Muscle of leg (tissue), 11 donors: ENCODE data around the gene ZNF628. TPM values are rescaled to one million over a fixed set of nuclear protein-coding genes. Genes with fewer than 3 reads are reported as not detected.

Experiments used
- DNase-seq: peaks from one replicate; pipeline ENCODE4 v3.0.0; 2013
- H3K27ac ChIP-seq: one replicate; pipeline ENCODE4 v1.5.1; 2013; ENCODE audit warnings: mild to moderate bottlenecking, low read length, control low read depth
- H3K27me3 ChIP-seq: one replicate; pipeline ENCODE4 v1.6.1; 2013; ENCODE audit warnings: low read length; ENCODE audit not compliant: control insufficient read depth, insufficient read depth
- H3K36me3 ChIP-seq: one replicate; pipeline ENCODE4 v1.6.1; 2013; ENCODE audit warnings: low read length; ENCODE audit not compliant: control insufficient read depth, insufficient read depth
- H3K4me1 ChIP-seq: one replicate; pipeline ENCODE4 v1.6.1; 2013; ENCODE audit warnings: low read length; ENCODE audit not compliant: control insufficient read depth, insufficient read depth
- H3K4me3 ChIP-seq: one replicate; pipeline ENCODE4 v1.5.1; 2013; ENCODE audit warnings: low read length, control low read depth
- H3K9me3 ChIP-seq: replicated peaks from 2 replicates; pipeline ENCODE4 v1.6.1; 2013; ENCODE audit warnings: low read depth, low read length; ENCODE audit not compliant: control insufficient read depth
- WGBS: methylation state at CpG from one replicate; pipeline ENCODE4 v1.1.5; 2013; ENCODE audit warnings: missing lambda C conversion rate; ENCODE audit not compliant: insufficient coverage; 5-methylcytosine and 5-hydroxymethylcytosine counted together
- polyA plus RNA-seq, 8 donors: library from polyadenylated mRNA; unstranded; fragments of 120-200 nt; gene quantifications; one replicate each; pipeline versions ENCODE4 v1.2.1 to v1.2.3, GENCODE V29; 2013; ENCODE audit warnings: inconsistent platforms in 1 of 8, low replicate concordance in 1 of 8; ENCODE audit not compliant: insufficient read length in 8 of 8, insufficient read depth in 1 of 8
- total RNA-seq: library from RNA; stranded (reverse); fragments of 120-200 nt; gene quantifications from one replicate; pipeline ENCODE4 v1.2.4, GENCODE V29; 2013

ZNF628 gene
- total and polyA plus RNA-seq, 9 donors = 1.6 to 5.1 (median 3.6) TPM

DNA sequence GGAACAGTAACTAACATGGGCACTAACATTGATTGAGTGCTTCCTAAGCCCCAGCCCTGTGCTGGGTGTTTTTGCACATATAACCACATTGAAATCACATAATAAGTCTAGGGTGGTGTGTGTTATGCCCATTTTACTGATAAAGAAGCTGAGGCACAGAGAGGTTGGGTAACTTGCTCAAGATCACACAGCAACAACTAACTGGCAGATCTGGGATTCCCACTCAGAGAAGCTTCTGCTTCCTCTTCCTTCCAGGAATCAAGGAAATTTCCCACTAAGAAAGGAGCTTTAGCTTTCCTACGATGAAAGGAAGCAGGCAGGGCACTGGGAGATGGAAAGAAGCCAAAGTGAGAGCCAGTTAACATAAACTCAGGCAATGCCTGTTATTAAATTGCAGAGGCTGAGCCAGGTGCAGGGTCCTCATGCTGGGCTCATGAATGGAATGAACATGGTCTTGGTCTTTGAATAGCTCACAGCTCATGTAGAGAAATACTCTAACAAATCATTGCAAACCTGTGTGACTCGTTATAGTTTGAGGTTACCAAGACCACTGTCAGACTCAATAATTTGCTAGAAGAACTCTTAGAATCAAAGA is 21.9 kb downstream of the ZNF628 start:
- H3K27ac ChIP-seq = no peak overlapping the region
- no peaks in the 10 kb centered on the region for H3K9me3 ChIP-seq
- no peak for DNase-seq
- H3K36me3 ChIP-seq = peaks cover 48% of the 10 kb centered on the region
- WGBS = no CpG with 5 or more reads among the region's 2 CpGs
- H3K27me3 ChIP-seq = peaks cover 8% of the 10 kb centered on the region
- no peak overlapping the region for H3K4me3 ChIP-seq
- H3K4me1 ChIP-seq = peaks cover 28% of the 10 kb centered on the region

DNA sequence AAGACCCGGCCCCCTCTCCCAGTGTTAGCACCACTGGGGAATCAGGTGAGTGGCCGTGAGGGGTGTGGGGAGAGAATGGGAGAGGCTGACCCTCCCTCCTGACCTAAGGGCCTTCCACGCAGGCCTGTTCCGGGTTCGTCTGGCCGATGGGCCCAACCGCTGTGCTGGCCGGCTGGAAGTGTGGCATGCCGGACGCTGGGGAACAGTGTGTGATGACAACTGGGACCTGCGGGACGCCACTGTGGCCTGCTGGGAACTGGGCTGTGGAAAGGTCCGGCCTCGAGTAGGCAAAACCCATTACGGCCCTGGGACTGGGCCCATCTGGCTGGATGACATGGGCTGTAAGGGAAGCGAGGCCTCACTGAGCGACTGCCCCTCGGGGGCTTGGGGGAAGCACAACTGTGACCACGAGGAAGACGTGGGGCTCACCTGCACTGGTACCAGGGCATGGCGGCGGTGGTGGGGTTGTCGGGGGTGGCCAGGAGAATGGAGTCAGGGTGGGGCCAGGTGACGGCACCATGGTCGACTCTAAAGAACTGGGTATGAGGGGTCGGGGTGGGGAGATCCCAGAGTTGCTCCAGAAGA is 24.0 kb downstream of the ZNF628 start:
- no peak overlapping the region for H3K4me3 ChIP-seq
- DNase-seq = no peak
- peaks cover 3% of the 10 kb centered on the region for H3K27me3 ChIP-seq
- peaks cover 47% of the 10 kb centered on the region for H3K36me3 ChIP-seq
- no peak overlapping the region for H3K27ac ChIP-seq
- peaks cover 20% of the 10 kb centered on the region for H3K4me1 ChIP-seq
- WGBS = 90% methylated on average over 21 of the region's 26 CpGs
- no peaks in the 10 kb centered on the region for H3K9me3 ChIP-seq

DNA sequence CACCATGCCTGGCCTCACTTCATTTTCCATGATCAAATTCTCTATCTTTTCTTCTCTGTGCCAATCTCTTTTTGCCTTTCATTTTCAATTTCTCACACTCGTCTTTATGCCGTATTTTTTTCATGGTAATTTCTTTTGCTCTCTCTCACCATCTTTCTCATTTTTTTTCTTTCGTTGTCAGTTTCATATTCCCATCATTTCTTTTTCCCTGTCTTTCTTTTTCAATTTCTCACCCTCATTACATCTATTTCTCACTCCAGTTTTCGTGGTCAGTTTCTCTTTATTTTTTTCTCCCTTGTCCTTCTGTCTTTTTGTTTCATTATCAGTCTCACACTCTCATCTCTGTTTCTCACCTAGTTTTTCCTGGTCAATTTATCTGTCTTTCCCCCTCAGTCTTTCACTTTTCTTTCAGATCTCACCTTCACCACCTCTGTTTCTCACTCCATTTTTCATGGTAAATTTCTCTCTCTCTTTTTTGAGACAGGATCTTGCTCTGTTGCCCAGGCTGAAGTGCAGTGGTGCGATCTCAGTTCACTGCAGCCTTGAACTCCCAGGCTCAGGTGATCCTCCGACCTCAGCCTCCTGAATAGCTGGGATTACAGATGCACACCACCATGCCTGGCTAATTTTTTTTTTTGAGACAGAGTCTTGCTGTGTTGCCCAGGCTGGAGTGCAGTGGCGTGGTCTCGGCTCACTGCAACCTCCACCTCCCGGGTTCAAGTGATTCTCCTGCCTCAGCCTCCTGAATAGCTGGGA is 26.0 kb downstream of the ZNF628 start:
- H3K27me3 ChIP-seq = peaks cover 3% of the 10 kb centered on the region
- no peaks in the 10 kb centered on the region for H3K9me3 ChIP-seq
- no peak overlapping the region for H3K4me3 ChIP-seq
- H3K27ac ChIP-seq = no peak overlapping the region
- DNase-seq = no peak
- peaks cover 16% of the 10 kb centered on the region for H3K4me1 ChIP-seq
- WGBS = 97% methylated on average over 9 of the region's 9 CpGs
- H3K36me3 ChIP-seq = peaks cover 39% of the 10 kb centered on the region

DNA sequence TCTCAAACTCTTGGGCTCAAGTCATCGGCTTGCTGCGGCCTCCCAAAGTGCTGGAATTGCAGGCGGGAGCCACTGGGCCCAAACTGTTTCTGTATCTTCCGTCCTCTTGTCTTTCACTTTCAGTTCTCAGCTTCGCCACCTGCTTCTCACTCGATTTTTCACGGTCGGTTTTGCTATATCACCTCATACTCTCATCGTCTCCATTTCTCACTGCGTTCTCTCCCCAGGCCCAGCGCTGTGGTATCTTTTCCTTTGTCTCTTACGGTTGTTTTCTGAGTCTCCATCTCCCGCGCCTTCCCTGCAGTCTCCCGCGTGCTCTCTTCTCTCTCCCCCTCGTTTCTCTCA is 26.7 kb downstream of the ZNF628 start:
- Histone ChIP-seq H3K4me3 (no peak overlapping the region), H3K27ac (no peak overlapping the region), H3K4me1 (peaks cover 16% of the 10 kb centered on the region), H3K36me3 (peaks cover 37% of the 10 kb centered on the region), H3K27me3 (peaks cover 3% of the 10 kb centered on the region), H3K9me3 (no peaks in the 10 kb centered on the region)
- no peak for DNase-seq
- WGBS = 88% methylated on average over 17 of the region's 17 CpGs

DNA sequence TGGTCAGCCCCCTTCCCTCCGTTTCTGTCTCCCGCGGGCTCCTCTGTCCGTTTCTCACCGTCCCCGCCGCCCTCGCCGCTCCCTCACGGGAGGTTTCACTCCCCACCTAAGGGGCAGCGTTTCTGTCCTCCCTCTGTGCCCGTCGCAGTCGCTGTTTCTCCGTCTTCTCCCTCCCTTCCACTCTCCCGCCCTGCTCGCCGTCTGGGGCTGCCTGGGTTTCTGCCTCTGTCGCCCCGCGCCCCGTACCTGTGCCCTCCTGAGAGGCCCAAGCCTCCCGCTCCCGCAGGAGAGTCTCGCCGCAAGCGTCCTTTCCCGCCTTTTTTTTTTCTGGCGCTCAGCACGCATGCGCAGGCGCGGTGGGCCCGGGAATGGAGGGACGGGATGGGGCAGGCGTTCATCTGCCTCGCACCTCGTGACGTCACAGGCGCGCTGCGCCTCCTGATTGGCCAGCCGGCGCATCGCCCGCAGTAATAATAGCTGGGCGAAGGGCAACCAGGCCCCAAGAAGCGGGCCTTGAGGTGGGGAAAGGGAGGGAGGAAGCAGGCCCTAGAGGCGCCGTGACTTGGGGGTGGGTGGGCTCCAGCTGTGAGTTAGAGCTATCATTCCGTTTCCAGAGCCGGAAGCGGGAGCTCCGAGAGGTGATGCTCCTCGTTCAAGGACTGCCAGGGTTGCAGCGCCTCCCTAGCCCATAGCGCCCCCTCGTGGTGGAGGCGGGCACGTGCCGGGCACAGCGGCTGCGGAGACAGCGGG is 27.3 kb downstream of the ZNF628 start:
- Histone ChIP-seq H3K27ac (peak overlapping the region; percentile 78), H3K36me3 (peaks cover 31% of the 10 kb centered on the region), H3K9me3 (no peaks in the 10 kb centered on the region), H3K27me3 (peaks cover 3% of the 10 kb centered on the region), H3K4me1 (peaks cover 13% of the 10 kb centered on the region), H3K4me3 (peak overlapping the region; percentile 48)
- WGBS = 12% methylated on average over 61 of the region's 64 CpGs
- peak; percentile 96 for DNase-seq

DNA sequence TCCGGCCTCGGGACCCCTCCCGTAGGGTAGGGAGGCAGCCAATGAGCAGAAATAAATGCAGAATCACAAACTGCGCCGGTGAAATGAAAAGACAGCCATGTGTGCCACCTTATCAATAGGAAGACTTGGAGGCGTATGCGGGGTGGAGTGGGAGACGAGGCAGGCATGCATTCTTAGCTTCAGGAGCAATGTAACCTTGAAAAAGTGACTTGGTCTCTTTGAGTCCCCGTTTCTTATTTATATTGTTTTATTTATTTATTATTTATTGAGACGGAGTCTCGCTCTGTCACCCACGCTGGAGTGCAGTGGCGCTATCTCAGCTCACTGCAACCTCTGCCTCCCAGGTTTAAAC is 27.8 kb downstream of the ZNF628 start:
- Histone ChIP-seq H3K4me1 (peaks cover 9% of the 10 kb centered on the region), H3K9me3 (no peaks in the 10 kb centered on the region), H3K27me3 (peaks cover 3% of the 10 kb centered on the region), H3K27ac (no peak overlapping the region), H3K4me3 (no peak overlapping the region), H3K36me3 (peaks cover 27% of the 10 kb centered on the region)
- DNase-seq = no peak
- WGBS = 30% methylated on average over 8 of the region's 13 CpGs

DNA sequence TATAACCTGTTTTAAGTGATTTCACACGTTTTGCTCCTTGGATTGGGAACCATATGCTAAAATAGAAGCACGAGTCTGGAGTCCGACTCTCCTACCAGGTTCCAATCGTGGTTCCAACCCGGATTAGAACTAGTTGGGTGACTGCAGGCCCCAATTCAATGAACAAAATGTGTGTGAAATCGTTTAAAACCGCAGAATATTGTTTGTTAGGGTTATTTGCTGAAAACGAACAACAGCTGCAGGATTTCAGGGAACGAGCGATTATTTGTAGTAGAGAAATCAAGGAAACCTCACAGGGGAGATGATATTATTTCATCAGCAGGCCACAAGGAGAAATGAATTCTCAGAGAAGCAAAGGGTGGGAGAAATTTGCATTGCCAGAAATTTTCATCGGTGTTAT is 28.6 kb downstream of the ZNF628 start:
- no peak for DNase-seq
- Histone ChIP-seq H3K27ac (no peak overlapping the region), H3K4me3 (no peak overlapping the region), H3K36me3 (peaks cover 21% of the 10 kb centered on the region), H3K9me3 (no peaks in the 10 kb centered on the region), H3K4me1 (peaks cover 9% of the 10 kb centered on the region), H3K27me3 (peaks cover 3% of the 10 kb centered on the region)
- 82% methylated on average over 10 of the region's 11 CpGs for WGBS

DNA sequence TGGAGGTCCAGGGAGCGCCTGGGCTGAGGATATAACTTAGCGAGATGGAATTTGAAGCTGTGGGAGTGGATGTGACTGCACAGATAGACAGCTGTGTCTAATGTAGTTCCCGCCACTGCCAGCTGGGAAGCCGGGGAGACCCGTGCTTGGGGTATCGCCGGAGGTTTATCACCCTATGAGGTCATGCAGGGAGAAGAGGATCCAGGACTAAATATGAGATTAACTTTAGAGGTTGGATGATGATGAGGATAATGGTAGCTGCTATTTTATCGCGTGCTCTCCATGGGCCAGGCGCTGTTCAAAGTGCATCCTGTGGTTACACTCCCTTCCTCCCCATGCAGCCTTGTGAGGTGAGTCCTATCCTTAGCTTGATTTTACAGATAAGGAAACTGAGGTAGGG is 31.7 kb downstream of the ZNF628 start:
- 34% methylated on average over 7 of the region's 10 CpGs for WGBS
- Histone ChIP-seq H3K27ac (no peak overlapping the region), H3K4me3 (no peak overlapping the region), H3K4me1 (peaks cover 8% of the 10 kb centered on the region), H3K36me3 (peaks cover 5% of the 10 kb centered on the region), H3K9me3 (no peaks in the 10 kb centered on the region), H3K27me3 (peaks cover 2% of the 10 kb centered on the region)
- DNase-seq = no peak

DNA sequence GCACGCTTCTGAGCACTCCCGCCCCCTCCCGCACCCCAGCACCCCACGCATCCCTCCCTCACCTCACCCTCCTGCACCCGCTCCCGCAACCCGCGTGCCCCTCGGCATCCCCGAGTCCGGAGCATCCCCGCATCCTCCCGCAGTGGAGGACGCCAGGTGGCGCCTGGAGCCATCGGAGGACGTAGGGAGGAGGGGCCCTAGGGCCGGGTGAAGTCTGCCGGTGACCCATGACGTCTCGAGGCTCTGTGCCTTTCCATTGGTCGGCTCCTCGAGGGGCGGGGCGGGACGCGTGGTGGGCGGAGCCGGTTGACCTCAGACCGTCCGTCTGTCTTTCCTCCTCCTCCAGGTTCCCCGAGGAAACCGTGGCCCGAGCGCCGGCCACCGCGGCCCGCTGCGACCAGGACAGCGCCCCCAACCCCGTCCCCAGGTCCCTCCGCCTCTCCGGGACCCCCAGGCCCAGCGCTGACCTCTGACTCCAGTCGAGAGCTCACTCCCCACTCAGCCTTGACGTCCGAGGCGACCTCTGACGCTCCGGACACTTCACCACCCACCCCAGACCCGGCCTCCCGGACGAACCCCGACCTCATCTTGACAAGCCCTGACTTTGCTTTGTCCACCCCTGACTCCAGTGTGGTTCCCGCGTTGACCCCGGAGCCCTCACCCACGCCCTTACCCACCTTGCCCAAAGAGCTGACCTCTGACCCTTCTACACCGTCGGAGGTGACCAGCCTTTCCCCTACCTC is 40.6 kb downstream of the ZNF628 start:
- Histone ChIP-seq H3K4me3 (peak overlapping the region; percentile 45), H3K27me3 (peaks cover 2% of the 10 kb centered on the region), H3K4me1 (peaks cover 22% of the 10 kb centered on the region), H3K36me3 (peaks cover 9% of the 10 kb centered on the region), H3K27ac (peak overlapping the region; percentile 65), H3K9me3 (no peaks in the 10 kb centered on the region)
- DNase-seq = peak; percentile 94
- WGBS = 11% methylated on average over 57 of the region's 61 CpGs
